Measurements from ENCODE around the gene GRIK1.

GRIK1 gene

DNA sequence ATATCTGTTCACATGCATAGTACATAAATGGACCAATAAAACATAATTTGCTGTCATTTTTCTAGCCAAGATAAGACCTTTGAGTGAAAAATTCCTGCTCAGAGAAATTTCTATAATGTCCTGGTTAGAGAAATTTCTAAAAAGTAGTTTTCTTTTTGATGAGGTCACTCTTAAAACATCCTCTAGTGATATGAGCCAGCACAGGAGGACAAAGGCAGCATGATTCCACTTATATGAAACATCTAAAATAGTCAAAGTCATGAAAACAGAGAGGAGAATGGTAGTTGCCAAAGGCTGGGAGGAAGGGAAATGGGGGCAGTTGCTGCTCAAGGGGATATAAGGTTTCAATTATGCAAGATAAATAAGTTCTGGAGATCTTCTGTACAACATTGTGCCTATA is 401.7 kb downstream of the GRIK1 start:
- no peak overlapping the region for H3K27ac ChIP-seq
- TF ChIP-seq, protein P1, sequence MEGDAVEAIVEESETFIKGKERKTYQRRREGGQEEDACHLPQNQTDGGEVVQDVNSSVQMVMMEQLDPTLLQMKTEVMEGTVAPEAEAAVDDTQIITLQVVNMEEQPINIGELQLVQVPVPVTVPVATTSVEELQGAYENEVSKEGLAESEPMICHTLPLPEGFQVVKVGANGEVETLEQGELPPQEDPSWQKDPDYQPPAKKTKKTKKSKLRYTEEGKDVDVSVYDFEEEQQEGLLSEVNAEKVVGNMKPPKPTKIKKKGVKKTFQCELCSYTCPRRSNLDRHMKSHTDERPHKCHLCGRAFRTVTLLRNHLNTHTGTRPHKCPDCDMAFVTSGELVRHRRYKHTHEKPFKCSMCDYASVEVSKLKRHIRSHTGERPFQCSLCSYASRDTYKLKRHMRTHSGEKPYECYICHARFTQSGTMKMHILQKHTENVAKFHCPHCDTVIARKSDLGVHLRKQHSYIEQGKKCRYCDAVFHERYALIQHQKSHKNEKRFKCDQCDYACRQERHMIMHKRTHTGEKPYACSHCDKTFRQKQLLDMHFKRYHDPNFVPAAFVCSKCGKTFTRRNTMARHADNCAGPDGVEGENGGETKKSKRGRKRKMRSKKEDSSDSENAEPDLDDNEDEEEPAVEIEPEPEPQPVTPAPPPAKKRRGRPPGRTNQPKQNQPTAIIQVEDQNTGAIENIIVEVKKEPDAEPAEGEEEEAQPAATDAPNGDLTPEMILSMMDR (conservative IDR thresholded peaks at IDR 0.05): no peak
- TF ChIP-seq ZFX (IDR thresholded peaks at IDR 0.05): no peak

DNA sequence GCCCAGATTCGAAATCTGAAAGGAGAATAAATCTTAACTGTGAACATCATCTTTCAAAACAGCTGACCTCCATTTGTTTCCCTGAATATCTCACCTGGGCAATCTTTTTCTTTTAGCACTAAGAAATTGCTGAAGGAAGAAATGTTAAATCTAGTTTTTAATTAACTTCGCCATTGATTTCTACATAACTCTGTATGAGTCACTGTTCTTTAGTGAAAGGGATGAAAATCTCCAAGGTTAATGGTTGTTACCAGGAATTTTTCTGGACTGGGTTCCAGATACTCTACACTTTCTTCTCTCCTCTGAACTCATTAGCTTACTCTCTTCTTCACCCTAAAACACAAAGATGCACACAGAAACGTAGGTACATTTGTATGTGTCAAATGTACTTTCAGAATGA is 405.3 kb downstream of the GRIK1 start:
- no peak for TF ChIP-seq ZFX (IDR thresholded peaks at IDR 0.05)
- TF ChIP-seq, protein P1 (conservative IDR thresholded peaks at IDR 0.05): no peak
- no peak overlapping the region for H3K27ac ChIP-seq

DNA sequence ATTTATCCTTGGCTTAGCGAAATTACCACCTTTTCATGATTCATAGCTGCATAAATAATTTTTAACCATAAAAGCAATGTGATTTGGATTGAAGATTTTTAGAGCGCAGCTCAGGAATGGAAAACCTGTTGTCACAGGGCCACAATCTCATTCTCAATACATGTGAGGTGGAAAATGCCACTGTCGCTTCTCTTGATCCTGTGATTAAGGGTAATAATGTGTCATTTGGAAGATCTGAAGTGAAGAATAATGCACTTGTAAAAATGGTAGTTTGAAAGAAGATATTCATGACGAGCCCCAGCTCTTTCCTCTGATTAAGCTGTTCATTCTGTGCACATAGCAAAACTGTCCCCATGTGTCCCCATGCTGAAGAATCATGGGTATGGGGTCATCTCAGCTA is 410.7 kb downstream of the GRIK1 start:
- H3K27ac ChIP-seq: no peak overlapping the region
- no peak for TF ChIP-seq ZFX (IDR thresholded peaks at IDR 0.05)
- TF ChIP-seq, protein P1 (conservative IDR thresholded peaks at IDR 0.05): no peak

DNA sequence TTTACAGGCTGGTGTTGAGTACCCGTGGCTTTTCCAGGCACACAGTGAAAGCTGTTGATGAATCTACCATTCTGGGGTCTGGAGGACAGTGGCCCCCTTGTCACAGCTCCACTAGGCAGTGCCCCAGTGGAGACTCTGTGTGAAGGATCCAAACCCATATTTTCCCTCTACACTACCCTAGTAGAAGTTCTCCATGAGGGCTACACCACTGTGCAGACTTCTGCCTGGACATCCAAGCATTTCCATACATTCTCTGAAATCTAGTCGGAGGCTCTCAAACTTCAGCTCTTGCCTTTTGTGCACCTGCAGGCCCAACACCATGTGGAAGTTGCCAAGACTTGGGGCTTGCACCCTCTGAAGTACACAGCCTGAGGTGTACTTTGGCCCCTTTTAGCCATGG is 413.3 kb downstream of the GRIK1 start:
- H3K27ac ChIP-seq: no peak overlapping the region
- TF ChIP-seq, protein P1 (conservative IDR thresholded peaks at IDR 0.05): no peak
- no peak for TF ChIP-seq ZFX (IDR thresholded peaks at IDR 0.05)

DNA sequence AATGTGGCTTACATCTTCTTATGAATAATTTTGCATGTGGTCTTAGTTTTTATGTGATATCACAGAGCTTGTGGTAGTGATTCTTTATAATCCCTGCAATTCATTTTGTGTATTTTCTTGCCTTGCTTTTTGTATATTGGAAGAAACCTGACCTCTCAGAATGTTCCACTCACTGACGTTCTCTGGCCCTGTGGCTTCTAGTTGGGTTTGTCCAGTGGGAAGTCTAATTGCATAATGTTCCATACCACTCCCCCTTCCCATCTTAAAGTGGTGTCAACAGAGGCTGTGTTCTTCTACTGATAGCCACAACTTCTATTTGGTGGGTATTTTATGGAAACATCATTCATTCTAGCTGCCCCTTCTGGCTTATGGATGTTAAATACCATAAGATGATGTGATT is 415.7 kb downstream of the GRIK1 start:
- H3K27ac ChIP-seq: no peak overlapping the region
- no peak for TF ChIP-seq ZFX (IDR thresholded peaks at IDR 0.05)
- TF ChIP-seq, protein P1 (conservative IDR thresholded peaks at IDR 0.05): no peak

DNA sequence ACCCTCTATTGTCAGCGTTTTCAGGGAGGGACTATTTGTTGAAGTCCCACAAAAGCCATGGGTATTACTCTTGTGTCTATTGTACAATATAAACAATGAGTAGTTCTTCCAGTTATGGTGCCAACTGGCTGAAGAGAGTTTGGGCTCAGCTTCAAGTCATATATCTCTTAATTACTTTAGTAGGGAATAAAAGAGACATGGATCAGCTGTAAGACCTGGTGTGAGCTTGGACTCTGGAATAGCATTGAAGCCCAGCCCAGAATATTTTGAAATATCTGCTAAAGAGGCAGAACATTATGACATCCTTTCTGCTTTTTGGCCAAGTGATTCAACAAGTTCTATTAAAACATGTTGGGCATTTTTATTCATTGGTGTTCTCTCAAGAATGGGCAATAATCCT is 416.1 kb downstream of the GRIK1 start:
- TF ChIP-seq ZFX (IDR thresholded peaks at IDR 0.05): no peak
- TF ChIP-seq, protein P1 (conservative IDR thresholded peaks at IDR 0.05): no peak
- no peak overlapping the region for H3K27ac ChIP-seq

DNA sequence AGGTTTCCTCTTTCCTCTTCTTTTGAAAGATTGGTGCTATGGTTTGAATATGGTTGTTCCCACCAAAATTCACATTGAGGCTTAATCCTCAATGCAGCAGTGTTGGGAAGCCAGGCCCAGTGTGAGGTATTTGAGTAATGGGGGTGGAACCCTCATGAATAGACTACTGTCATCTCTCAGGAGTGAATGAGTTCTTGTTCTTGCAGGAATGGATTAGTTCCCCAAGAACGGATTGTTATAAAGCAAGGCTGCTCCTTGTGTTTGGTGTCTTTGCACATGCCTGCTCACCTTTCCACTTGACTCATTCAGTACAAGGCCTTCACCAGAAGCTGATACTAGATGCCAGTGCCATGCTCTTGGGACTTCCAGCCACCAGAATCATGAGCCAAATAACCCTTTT is 417.9 kb downstream of the GRIK1 start:
- TF ChIP-seq, protein P1 (conservative IDR thresholded peaks at IDR 0.05): no peak
- TF ChIP-seq ZFX (IDR thresholded peaks at IDR 0.05): no peak
- no peak overlapping the region for H3K27ac ChIP-seq

Measured in C4-2B (cell line).